GM12878 (cell line): Measurements from ENCODE around the gene LRRFIP2. TPM values are rescaled to one million over a fixed set of nuclear protein-coding genes. Genes with fewer than 3 reads are reported as not detected.

Source experiments
- ATAC-seq: fragments of 200-7000 bp; cut with Tn5 transposase; 3 replicates; pipeline ENCODE4 v1.9.1; 2020; ENCODE audit warnings: mild to moderate bottlenecking, moderate library complexity
- BruUV-seq: library from RNA; stranded (reverse); fragments of 400-500 nt; replicated peaks from 2 replicates; lab custom pipeline; 2021; lab: Mats Ljungman, UMichigan
- CTCF ChIA-PET: fragments of 300-600 bp; sonication (Branson Sonifier 250); formaldehyde crosslinking; extraction: SDS; loops from one replicate; lab custom pipeline; 2021; ENCODE audit warnings: inconsistent platforms; lab: Yijun Ruan, JAX
- POLR2A ChIA-PET: fragments of 350-600 bp; formaldehyde crosslinking; extraction: SDS; loops from one replicate; lab custom pipeline; 2021; ENCODE audit warnings: inconsistent platforms; lab: Charles Lee
- RAD21 ChIA-PET: fragments of 300-600 bp; sonication (Branson Sonifier 250); formaldehyde crosslinking; loops from one replicate; lab custom pipeline; 2023; ENCODE audit warnings: antibody characterized with exemption; ENCODE audit not compliant: unreplicated experiment; lab: Charles Lee
- SMC1A ChIA-PET: fragments of 300-600 bp; sonication (Branson Sonifier 250); formaldehyde crosslinking; loops from one replicate; lab custom pipeline; 2023; ENCODE audit not compliant: unreplicated experiment, uncharacterized antibody; lab: Charles Lee
- DNase-seq: peaks from one replicate; pipeline ENCODE4 v3.0.0-alpha.2; 2011; ENCODE audit warnings: low read depth, low spot score
- FAIRE-seq: peaks from 3 replicates; lab custom pipeline; 2011; peaks lifted over from hg19 to GRCh38; lab: Jason Lieb, UNC
- H2AFZ ChIP-seq: 2 replicates; pipeline ENCODE4 v1.6.0; 2011; ENCODE audit warnings: low read depth, low read length, control low read depth; ENCODE audit not compliant: control insufficient read depth
- H3K27ac ChIP-seq: 2 replicates; pipeline ENCODE4 v1.5.1; 2011; ENCODE audit warnings: control low read depth; ENCODE audit not compliant: control insufficient read depth, insufficient read depth
- H3K27me3 ChIP-seq, 2 experiments: replicated peaks in 1 of 2; 2 replicates each; pipeline versions ENCODE4 v1.6.0 to v1.6.1; 2011; ENCODE audit warnings: low read length in 1 of 2; ENCODE audit not compliant: control insufficient read depth in 2 of 2, insufficient read depth in 2 of 2
- H3K36me3 ChIP-seq, 2 experiments: 2 replicates each; pipeline ENCODE4 v1.5.1; 2011; ENCODE audit warnings: low read length in 1 of 2; ENCODE audit not compliant: control insufficient read depth in 2 of 2, insufficient read depth in 2 of 2
- H3K4me1 ChIP-seq: 2 replicates; pipeline ENCODE4 v1.6.1; 2011; ENCODE audit warnings: mild to moderate bottlenecking, low read length, moderate library complexity, mixed read lengths; ENCODE audit not compliant: control insufficient read depth, insufficient read depth
- H3K4me2 ChIP-seq: 2 replicates; pipeline ENCODE4 v1.6.0; 2011; ENCODE audit warnings: control low read depth; ENCODE audit not compliant: control insufficient read depth, insufficient read depth
- H3K4me3 ChIP-seq: fragments of 200-600 bp; sonication (generic); 2 replicates; pipeline ENCODE4 v1.5.1; 2016
- H3K79me2 ChIP-seq: 2 replicates; pipeline ENCODE4 v1.6.0; 2011; ENCODE audit warnings: low read length; ENCODE audit not compliant: control insufficient read depth, insufficient read depth
- H3K9ac ChIP-seq: 2 replicates; pipeline ENCODE4 v1.8.0; 2011; ENCODE audit warnings: low read length, control low read depth, mixed read lengths; ENCODE audit not compliant: control insufficient read depth, insufficient read depth
- H3K9me3 ChIP-seq: replicated peaks from 3 replicates; pipeline ENCODE4 v1.5.1; 2011; ENCODE audit warnings: mild to moderate bottlenecking, low read length; ENCODE audit not compliant: control insufficient read depth, insufficient read depth
- H4K20me1 ChIP-seq: 2 replicates; pipeline ENCODE4 v1.6.0; 2011; ENCODE audit not compliant: control insufficient read depth, insufficient read depth
- CBFB ChIP-seq: IDR thresholded peaks from 2 replicates; pipeline ENCODE4 v1.6.1; 2016; ENCODE audit warnings: antibody characterized with exemption, low read depth
- CBX3 ChIP-seq: fragments of 200-600 bp; sonication (generic); IDR thresholded peaks from 2 replicates; pipeline ENCODE4 v1.6.1; 2016; ENCODE audit warnings: low read depth, borderline replicate concordance
- EED ChIP-seq: sonication (generic); IDR thresholded peaks from 2 replicates; pipeline ENCODE4 v1.6.1; 2016; ENCODE audit warnings: antibody characterized with exemption, low read depth
- EP300 ChIP-seq, 2 experiments: fragments of 150-350 bp in 1 of 2; IDR thresholded peaks; 2 replicates each; pipeline ENCODE4 v1.6.1; 2011 to 2012; ENCODE audit warnings: low read depth in 2 of 2, low read length in 2 of 2, borderline replicate concordance in 1 of 2, improper control_type of control experiment in 1 of 2, inconsistent platforms in 1 of 2; ENCODE audit not compliant: control insufficient read depth in 1 of 2
- FOS ChIP-seq: IDR thresholded peaks from 3 replicates; pipeline ENCODE4 v1.6.1; 2011; ENCODE audit warnings: borderline replicate concordance; ENCODE audit not compliant: insufficient read length; ENCODE audit errors: extremely low read depth
- GABPA ChIP-seq: IDR thresholded peaks from 2 replicates; pipeline ENCODE4 v1.6.1; 2014; ENCODE audit warnings: antibody characterized with exemption, low read depth, mild to moderate bottlenecking, inconsistent platforms
- MTA3 ChIP-seq: IDR thresholded peaks from 2 replicates; pipeline ENCODE4 v1.6.1; 2012; ENCODE audit warnings: low read length, inconsistent platforms, borderline replicate concordance
- NFYB ChIP-seq: IDR thresholded peaks from 2 replicates; pipeline ENCODE4 v1.6.1; 2011; ENCODE audit warnings: low read depth, mild to moderate bottlenecking, low read length, improper control_type of control experiment, moderate library complexity; ENCODE audit not compliant: insufficient read depth
- NR2F1 ChIP-seq: fragments of 450-650 bp; conservative IDR thresholded peaks from 2 replicates; pipeline ENCODE4 v1.6.1; 2017; ENCODE audit warnings: mild to moderate bottlenecking
- NRF1 ChIP-seq: conservative IDR thresholded peaks from 2 replicates; pipeline ENCODE4 v1.6.1; 2011; ENCODE audit warnings: mild to moderate bottlenecking, low read depth, low read length, improper control_type of control experiment
- POLR2AphosphoS5 ChIP-seq: IDR thresholded peaks from 2 replicates; pipeline ENCODE4 v1.6.1; 2011; ENCODE audit warnings: mild to moderate bottlenecking, low read length, inconsistent platforms
- RFX5 ChIP-seq: IDR thresholded peaks from 2 replicates; pipeline ENCODE4 v1.6.1; 2011; ENCODE audit warnings: low read depth, low read length, improper control_type of control experiment
- SIN3A ChIP-seq: IDR thresholded peaks from 2 replicates; pipeline ENCODE4 v1.6.1; 2012; ENCODE audit warnings: low read depth, low read length, improper control_type of control experiment
- SMC3 ChIP-seq: IDR thresholded peaks from 2 replicates; pipeline ENCODE4 v1.6.1; 2011; ENCODE audit warnings: low read length, improper control_type of control experiment, borderline replicate concordance
- SUPT20H ChIP-seq: IDR thresholded peaks from 2 replicates; pipeline ENCODE4 v1.6.1; 2011; ENCODE audit warnings: low read depth, mild to moderate bottlenecking, low read length, moderate library complexity, borderline replicate concordance; ENCODE audit not compliant: control insufficient read depth
- YY1 ChIP-seq: IDR thresholded peaks from 2 replicates; pipeline ENCODE4 v1.6.1; 2011; ENCODE audit warnings: low read depth, mild to moderate bottlenecking, low read length
- ZBTB11 ChIP-seq: fragments of 450-650 bp; formaldehyde crosslinking; IDR thresholded peaks from 2 replicates; pipeline ENCODE4 v1.5.0; 2022; ENCODE audit warnings: mild to moderate bottlenecking, missing genetic modification characterization
- ZNF217 ChIP-seq: fragments of 450-650 bp; IDR thresholded peaks from 2 replicates; pipeline ENCODE4 v1.6.1; 2017; ENCODE audit warnings: antibody characterized with exemption, mild to moderate bottlenecking
- ZNF384 ChIP-seq: IDR thresholded peaks from 2 replicates; pipeline ENCODE4 v1.6.1; 2012; ENCODE audit warnings: low read depth, mild to moderate bottlenecking, low read length, improper control_type of control experiment, borderline replicate concordance
- WGBS: methylation state at CpG from one replicate; pipeline ENCODE4 v1.1.6; 2016; ENCODE audit warnings: low lambda C conversion rate; ENCODE audit not compliant: insufficient replicate concordance, insufficient coverage; ENCODE audit errors: missing lambda C conversion rate; 5-methylcytosine and 5-hydroxymethylcytosine counted together
- in situ Hi-C: fragments of 300-500 bp; cut with MboI; formaldehyde crosslinking; loops from 9 replicates; pipeline ENCODE4 v1.14.3; 2018; ENCODE audit warnings: mixed read lengths
- intact Hi-C: fragments of 100-400 bp; cut with micrococcal nuclease; formaldehyde crosslinking; loops from one replicate; pipeline ENCODE4 v1.14.2; 2022; ENCODE audit not compliant: unreplicated experiment
- polyA plus RNA-seq, 11 experiments: library from polyadenylated mRNA; depleted of rRNA in 4 of 11; unstranded in 6 of 11; stranded (reverse) in 5 of 11; fragments of >200 nt; fragmentation: Nextera tagmentation in 4 of 11; fragmentation: Illumina TruSeq in 1 of 11; extraction: Ambion mirVana in 4 of 11; extraction: Trizol in 1 of 11; gene quantifications; 1 replicate in 1 of 11; 2 replicates in 10 of 11; pipeline versions ENCODE4 v1.2.1 to v1.2.3, GENCODE V29; 2011 to 2016; ENCODE audit warnings: inconsistent platforms in 2 of 11, missing spikeins in 2 of 11, low read depth in 1 of 11
- total RNA-seq, 4 experiments: library from RNA; depleted of rRNA in 3 of 4; stranded (reverse); fragments of >200 nt in 3 of 4; fragmentation: Illumina TruSeq in 1 of 4; extraction: Trizol in 1 of 4; gene quantifications; 2 replicates each; pipeline versions ENCODE4 v1.2.1 to v1.2.3, GENCODE V29; 2013 to 2021
- TF ChIP-seq, protein P1 (sequence below): IDR thresholded peaks from 2 replicates; pipeline ENCODE4 v1.6.1; 2012; ENCODE audit warnings: low read depth, low read length, improper control_type of control experiment

LRRFIP2 gene
- total and polyA plus RNA-seq, 10 of the 15 experiments (the other 5 are each of a cell fraction or from before 2014, with no cell fraction given), result 9.7 to 46.9 (median 38.1) TPM

GRCh38 chr3:37050282-37050681 is 124.1 kb downstream of the LRRFIP2 start:
- Histone ChIP-seq H3K27me3 (no peaks in the 10 kb centered on the region), H3K4me2 (no peak overlapping the region), H4K20me1 (no peaks in the 10 kb centered on the region), H2AFZ (no peak overlapping the region), H3K4me1 (no peaks in the 10 kb centered on the region), H3K4me3 (no peak overlapping the region), H3K9ac (no peak overlapping the region), H3K79me2 (no peaks in the 10 kb centered on the region), H3K27ac (no peak overlapping the region), H3K9me3 (no peaks in the 10 kb centered on the region), H3K36me3 (peaks cover 13 to 41% of the 10 kb centered on the region in 2 experiments)
- FAIRE-seq (no peak), ATAC-seq (no peak), DNase-seq (no peak)
- ChIA-PET SMC1A (no interaction called here), RAD21 (no interaction called here), POLR2A (interaction anchor here (1.7 kb wide), 1 partner anchor 13 kb away, joined by 5 read pairs; no protein-coding TSS in a partner anchor), CTCF (interaction anchor here (1.3 kb wide), 1 partner anchor 25 kb away, joined by 3 read pairs; no protein-coding TSS in a partner anchor)
- in situ Hi-C loops, result no loop called here
- BruUV-seq, result no TSS peak
- TF ChIP-seq ZNF384, result no peak
- no peak for TF ChIP-seq POLR2AphosphoS5
- no peak for TF ChIP-seq SUPT20H
- TF ChIP-seq EED, result no peak
- TF ChIP-seq, protein P1, sequence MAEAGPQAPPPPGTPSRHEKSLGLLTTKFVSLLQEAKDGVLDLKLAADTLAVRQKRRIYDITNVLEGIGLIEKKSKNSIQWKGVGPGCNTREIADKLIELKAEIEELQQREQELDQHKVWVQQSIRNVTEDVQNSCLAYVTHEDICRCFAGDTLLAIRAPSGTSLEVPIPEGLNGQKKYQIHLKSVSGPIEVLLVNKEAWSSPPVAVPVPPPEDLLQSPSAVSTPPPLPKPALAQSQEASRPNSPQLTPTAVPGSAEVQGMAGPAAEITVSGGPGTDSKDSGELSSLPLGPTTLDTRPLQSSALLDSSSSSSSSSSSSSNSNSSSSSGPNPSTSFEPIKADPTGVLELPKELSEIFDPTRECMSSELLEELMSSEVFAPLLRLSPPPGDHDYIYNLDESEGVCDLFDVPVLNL, result no peak
- no peak for TF ChIP-seq FOS
- no peak for TF ChIP-seq EP300 (IDR thresholded peaks at IDR 0.05; ENCODE audit: borderline replicate concordance in 1 of 2, control insufficient read depth in 1 of 2, low read depth in 2 of 2, low read length in 2 of 2)
- no peak for TF ChIP-seq ZNF217
- TF ChIP-seq NFYB, result no peak
- TF ChIP-seq SIN3A, result no peak
- no peak for TF ChIP-seq NR2F1
- TF ChIP-seq NRF1, result no peak
- TF ChIP-seq YY1, result no peak
- TF ChIP-seq MTA3, result no peak
- TF ChIP-seq RFX5, result no peak
- no peak for TF ChIP-seq CBFB
- TF ChIP-seq CBX3, result no peak
- no peak for TF ChIP-seq ZBTB11
- TF ChIP-seq GABPA, result no peak
- TF ChIP-seq SMC3, result no peak
- WGBS, result 93% methylated on average over 1 of the region's 1 CpG
- intact Hi-C loops, result no loop called here
